ENCODE results near the gene GABRG3.

The GABRG3 gene

DNA sequence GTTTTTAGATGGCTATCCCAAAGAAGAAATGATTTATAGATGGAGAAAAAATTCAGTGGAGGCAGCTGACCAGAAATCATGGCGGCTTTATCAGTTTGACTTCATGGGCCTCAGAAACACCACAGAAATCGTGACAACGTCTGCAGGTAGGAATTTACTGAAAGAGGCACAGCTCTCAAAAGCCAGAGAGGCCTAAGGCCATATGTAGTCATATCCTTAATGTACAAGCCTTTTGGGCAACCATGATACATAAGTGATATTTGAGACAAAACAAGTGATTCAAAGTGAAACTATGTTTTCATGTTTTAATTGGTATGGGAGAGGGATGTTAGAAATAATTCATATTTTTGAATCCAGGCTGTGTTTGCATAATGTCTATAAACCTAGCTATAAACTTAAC lies 509.7 kb downstream of the GABRG3 start:
- in situ Hi-C loops (cut with HindIII; ENCODE audit: low pct_unique_long_range_greater_than_20kb, low sequenced_read_pairs): no loop called here
- no peak for DNase-seq (ENCODE audit: low read depth in 1 of 2, low spot score in 1 of 2)
- TF ChIP-seq JUND (IDR thresholded peaks at IDR 0.05; ENCODE audit: low read depth): no peak

DNA sequence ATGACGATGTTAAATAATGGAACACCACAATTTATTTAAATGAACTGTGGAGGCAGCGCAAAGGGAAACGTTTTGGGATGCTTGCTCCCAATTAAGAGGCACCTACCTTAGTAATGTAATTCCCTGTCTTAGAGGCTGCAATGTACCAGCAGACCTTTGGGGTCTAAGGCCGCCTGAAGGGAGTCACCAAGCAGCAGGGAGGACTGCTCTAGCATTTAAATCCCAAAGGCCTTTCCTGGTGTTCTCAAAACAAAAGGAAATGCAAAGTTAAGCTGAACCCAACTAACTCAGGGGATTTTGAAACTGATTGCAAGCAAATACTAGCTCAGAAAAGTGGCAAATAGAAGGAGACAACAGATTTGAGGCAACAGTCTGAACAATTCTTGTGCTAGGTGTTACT lies 510.8 kb downstream of the GABRG3 start:
- no peak for DNase-seq (ENCODE audit: low read depth in 1 of 2, low spot score in 1 of 2)
- in situ Hi-C loops (cut with HindIII; ENCODE audit: low pct_unique_long_range_greater_than_20kb, low sequenced_read_pairs): no loop called here
- TF ChIP-seq JUND (IDR thresholded peaks at IDR 0.05; ENCODE audit: low read depth): no peak

DNA sequence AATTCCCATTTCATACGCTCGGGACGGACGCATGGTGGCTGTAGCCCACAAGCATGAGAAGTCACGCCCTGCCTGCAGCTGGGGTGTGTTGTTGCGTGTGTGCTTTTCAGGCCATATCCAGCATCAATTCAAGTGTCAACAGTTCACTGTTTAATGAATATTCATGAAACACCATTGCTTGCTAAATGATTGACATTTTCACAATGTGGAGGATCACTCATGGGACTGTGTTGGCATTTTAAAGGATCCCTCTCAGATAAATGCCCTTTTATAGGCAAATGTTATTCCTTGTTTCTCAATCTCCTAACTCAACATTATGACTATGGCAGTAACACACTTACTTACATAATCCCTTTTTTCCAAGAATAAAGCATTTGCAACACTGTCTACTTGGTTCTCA lies 511.3 kb downstream of the GABRG3 start:
- no peak for TF ChIP-seq JUND (IDR thresholded peaks at IDR 0.05; ENCODE audit: low read depth)
- in situ Hi-C loops (cut with HindIII; ENCODE audit: low pct_unique_long_range_greater_than_20kb, low sequenced_read_pairs): no loop called here
- DNase-seq (ENCODE audit: low read depth in 1 of 2, low spot score in 1 of 2): no peak

DNA sequence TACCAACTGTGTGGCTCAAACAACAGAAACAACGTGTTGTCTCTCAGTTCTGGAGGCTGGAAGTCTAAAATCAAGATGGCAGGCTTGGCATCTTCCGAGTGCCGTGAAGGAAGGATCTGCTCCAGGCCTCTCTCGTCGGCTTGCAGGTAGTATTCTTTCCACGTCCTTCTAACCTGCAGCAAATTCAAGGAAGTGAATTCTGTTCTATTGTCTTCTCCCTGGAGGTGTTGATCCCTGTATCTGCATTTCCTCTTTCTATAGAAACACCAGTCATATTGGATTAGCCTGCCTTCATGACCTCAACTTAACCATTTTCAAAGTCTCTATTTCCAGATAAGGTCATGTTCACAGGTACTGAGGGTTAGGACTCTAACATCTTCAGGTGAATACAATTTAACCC lies 512.1 kb downstream of the GABRG3 start:
- no peak for DNase-seq (ENCODE audit: low read depth in 1 of 2, low spot score in 1 of 2)

DNA sequence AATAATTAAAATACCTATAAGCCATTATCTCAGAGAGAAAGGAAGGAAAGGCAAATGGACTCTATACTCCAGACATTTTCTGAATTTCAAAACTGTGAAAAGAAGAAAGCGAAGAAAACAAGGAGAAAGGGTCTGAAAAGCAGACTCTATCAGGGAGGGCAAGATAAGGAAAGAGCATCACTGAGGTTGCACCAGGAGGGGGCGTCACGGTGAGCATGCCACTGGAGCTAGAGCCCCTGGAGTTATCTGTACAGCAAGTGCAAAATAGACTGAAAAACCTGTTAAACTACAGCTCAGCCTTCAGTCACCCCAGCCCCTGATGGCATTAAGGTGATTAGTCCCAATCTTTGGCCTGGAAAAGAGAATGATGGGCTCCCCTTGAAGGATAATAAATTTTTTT lies 514.3 kb downstream of the GABRG3 start:
- DNase-seq (ENCODE audit: low read depth in 1 of 2, low spot score in 1 of 2): no peak
- no peak for TF ChIP-seq JUND (IDR thresholded peaks at IDR 0.05; ENCODE audit: low read depth)
- in situ Hi-C loops (cut with HindIII; ENCODE audit: low pct_unique_long_range_greater_than_20kb, low sequenced_read_pairs): no loop called here

More for the DNA sequence above, 512.1 kb downstream of the GABRG3 start:
- in situ Hi-C loops (cut with HindIII; ENCODE audit: low pct_unique_long_range_greater_than_20kb, low sequenced_read_pairs): no loop called here
- no peak for TF ChIP-seq JUND (IDR thresholded peaks at IDR 0.05; ENCODE audit: low read depth)

DNA sequence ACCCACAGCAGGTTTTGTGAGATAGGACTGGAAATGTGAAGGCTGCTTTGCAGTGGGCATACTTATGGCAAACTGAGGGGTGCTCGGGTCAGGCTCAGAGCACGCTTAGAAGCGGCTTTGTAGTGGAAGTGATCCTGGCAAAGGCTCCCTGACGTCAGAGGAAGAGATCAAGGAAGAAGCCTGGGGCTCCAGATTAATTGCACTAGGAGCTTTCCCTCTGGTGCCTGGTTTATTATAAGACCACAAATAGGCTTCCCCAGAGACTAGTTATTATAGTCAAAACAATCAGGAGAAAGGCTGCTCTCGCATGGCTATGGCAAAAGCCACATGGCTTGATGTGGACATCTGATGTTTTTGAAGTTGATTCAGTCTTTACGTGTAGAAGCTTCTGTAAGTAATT lies 515.1 kb downstream of the GABRG3 start:
- in situ Hi-C loops (cut with HindIII; ENCODE audit: low pct_unique_long_range_greater_than_20kb, low sequenced_read_pairs): no loop called here
- no peak for DNase-seq (ENCODE audit: low read depth in 1 of 2, low spot score in 1 of 2)
- TF ChIP-seq JUND (IDR thresholded peaks at IDR 0.05; ENCODE audit: low read depth): no peak

DNA sequence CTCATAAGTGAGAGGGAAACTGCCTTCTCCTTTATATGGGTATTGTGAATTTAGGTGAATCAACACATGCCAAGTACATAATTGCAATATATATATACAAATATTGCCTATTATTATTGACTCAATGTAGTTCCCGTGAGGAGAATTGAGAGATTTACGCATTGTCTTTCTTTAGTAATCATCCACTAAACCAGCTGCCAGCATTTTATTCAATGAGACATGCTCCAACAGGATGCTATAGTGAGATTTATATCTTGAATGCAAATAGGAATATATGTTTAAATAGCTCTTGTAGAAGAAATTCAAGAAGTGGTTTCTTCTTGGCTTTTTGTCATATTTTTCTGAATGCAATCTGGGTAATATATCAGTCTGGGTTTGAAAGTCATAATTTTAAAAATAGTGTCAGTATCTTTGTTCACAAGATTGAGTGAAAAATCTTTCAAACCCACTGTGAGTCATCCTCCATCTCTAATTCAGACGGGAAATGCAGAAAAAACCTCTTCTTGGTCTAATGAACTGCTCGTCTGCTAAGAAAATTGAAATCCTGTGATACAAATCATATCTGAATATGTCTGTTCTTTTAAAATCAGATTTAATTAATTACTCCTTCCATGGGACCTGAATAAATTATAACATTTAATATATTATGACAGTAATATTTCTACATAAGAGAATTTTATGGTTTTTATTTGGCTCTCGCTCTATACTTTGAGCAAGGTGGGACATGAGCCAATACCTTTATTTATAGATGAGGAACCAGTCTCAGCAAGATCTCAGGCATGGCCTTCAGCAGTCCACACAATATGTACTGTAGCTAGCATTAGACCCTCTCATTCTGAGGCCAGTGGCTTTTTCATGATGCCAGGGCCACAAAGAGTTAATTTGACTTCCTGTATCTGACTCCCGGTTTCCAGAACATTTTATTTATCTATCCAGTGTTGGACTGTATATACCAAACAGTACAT lies 516.0 kb downstream of the GABRG3 start:
- DNase-seq (ENCODE audit: low read depth in 1 of 2, low spot score in 1 of 2): peak in 1 of 2 experiments; percentile 59
- in situ Hi-C loops (cut with HindIII; ENCODE audit: low pct_unique_long_range_greater_than_20kb, low sequenced_read_pairs): no loop called here
- no peak for TF ChIP-seq JUND (IDR thresholded peaks at IDR 0.05; ENCODE audit: low read depth)

DNA sequence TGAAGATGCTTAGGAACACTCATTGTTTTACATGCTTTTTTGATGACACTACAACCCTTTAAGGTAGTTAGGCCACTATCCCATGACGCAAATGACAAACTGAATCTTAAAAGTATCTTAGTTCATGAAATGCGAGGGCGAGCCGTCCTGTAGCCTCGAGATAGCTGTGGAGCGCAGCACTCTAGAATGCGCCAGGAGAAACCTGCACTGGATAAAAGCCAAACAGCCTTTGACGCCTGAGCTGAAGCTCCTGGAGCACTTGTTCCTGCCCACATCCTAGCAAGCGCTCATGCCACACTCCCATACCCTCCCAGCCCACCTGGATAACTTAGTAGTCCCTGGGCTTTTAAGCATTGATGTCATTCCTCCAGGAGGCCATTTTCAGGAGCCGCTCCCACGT lies 516.9 kb downstream of the GABRG3 start:
- DNase-seq (ENCODE audit: low read depth in 1 of 2, low spot score in 1 of 2): no peak
- TF ChIP-seq JUND (IDR thresholded peaks at IDR 0.05; ENCODE audit: low read depth): no peak
- in situ Hi-C loops (cut with HindIII; ENCODE audit: low pct_unique_long_range_greater_than_20kb, low sequenced_read_pairs): no loop called here

DNA sequence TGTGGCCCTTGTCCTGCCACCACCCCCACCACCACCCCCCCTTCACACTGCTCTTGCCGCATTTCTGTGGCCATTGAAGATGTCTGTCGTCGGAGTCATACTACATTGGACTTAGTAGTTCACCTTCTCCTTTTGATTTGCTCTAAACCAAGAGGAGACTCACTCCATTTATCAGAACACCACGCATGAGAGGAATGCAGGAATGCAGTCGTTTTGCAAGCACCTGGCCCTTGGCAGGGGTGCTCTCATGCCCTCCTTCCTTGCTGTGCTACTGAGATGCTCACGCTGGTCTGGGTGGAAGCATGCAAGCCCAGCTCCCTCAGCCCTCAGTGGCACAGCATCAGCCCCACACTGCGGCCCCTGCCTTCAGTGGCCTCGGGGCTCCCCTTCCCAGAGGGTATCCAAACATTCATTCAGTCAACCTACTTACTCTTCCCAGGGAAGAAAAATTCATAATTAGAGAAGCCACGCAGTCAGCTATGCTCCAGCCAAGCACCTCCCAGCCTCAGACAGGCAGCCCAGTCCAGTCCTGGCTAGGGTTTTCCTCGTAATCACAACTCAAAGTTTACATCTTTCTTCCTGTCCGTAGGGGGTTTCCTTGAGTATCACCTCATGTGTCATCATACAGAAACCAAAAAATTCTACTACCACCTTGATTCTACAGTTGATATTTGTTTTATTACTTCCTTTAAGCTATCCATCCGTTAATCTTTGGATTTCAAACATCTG lies 520.0 kb downstream of the GABRG3 start:
- TF ChIP-seq JUND (IDR thresholded peaks at IDR 0.05; ENCODE audit: low read depth): no peak
- no peak for DNase-seq (ENCODE audit: low read depth in 1 of 2, low spot score in 1 of 2)
- in situ Hi-C loops (cut with HindIII; ENCODE audit: low pct_unique_long_range_greater_than_20kb, low sequenced_read_pairs): no loop called here

DNA sequence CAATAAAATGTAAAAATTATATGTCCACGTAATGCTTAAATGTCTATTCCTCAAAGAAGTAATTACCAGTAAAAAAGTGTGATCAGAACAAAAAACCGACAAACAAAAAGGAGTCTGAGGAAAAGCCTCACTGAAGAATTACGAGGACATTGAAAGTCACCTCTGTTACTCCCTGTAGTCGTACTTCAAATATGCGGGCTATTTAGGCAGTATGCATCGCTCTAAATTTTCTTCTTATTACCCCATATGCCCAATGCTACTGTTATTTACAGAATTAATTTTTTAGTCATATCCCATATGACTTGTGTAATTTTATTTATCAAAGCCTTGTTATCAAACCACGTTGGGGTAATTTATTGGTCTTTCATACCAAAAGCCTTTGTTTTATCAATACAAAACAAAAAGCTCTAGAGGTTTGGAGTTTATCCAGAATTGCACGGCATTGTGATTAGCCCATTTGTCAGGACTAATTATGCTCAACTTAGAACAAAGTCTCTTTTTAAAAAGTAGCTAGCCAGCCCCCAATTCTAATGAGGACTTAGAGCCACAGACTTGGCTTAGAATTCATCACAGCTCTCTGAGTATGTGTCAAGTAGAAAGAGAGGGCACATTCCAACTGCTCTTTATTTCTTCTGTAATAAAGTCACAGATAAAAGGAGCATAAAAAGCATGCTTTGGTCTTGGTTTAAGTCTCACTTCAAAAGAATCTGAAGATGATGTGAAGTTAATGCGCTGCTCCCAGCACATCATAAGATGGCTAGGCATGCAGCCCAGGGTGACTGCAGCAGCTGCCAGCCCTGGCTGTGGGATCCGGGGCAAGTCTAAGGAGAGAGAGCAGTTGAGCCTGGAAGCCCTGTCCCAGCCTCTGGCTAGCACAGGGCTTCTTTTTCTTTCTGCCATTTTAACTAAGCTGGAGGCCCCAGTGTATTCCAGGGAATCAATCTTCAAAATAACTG lies 521.0 kb downstream of the GABRG3 start:
- in situ Hi-C loops (cut with HindIII; ENCODE audit: low pct_unique_long_range_greater_than_20kb, low sequenced_read_pairs): no loop called here
- TF ChIP-seq JUND (IDR thresholded peaks at IDR 0.05; ENCODE audit: low read depth): no peak
- no peak for DNase-seq (ENCODE audit: low read depth in 1 of 2, low spot score in 1 of 2)

DNA sequence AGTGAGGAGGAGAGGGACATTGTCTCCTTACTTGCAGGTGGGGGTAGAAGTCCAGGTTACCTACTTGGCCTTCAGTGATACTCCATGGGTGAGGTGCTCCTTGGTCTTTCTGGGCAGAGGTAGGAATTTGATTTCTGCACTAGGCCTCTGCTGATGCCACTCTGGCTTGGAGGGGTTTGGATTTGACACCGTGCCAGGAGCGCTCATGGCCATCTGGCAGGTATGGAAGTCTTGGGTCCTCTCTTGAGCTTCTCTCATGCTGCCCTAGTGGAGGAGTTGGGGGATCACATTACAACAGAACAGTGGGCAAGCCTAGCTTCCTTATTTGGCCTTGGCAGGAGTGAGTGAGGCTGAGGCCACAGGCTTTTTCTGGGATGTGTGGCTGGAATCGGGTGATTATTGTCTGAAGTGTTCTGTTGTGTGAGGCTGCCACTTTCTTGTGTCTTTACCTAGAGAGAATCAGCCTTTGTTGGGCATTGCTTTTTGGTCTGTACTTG lies 525.0 kb downstream of the GABRG3 start:
- no peak for TF ChIP-seq JUND (IDR thresholded peaks at IDR 0.05; ENCODE audit: low read depth)
- DNase-seq (ENCODE audit: low read depth in 1 of 2, low spot score in 1 of 2): no peak
- in situ Hi-C loops (cut with HindIII; ENCODE audit: low pct_unique_long_range_greater_than_20kb, low sequenced_read_pairs): no loop called here

DNA sequence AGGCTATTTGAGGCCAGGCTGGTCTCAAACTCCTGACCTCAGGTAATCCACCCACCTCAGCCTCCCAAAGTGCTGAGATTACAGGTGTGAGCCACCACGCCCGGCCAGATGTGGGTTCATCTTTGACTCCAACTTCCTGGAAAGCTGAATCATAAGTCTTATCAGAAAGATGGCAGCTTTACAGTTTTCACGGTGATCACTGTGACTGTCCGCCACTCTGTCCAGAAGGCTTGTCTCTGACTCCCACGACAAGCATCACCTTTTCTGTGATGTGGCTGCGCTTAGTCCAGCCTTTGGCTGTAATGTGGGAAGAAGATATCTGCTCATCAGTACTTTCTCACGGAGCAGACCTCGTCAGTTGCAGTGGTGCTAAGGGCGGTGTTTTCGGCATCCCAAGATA lies 527.7 kb downstream of the GABRG3 start:
- TF ChIP-seq JUND (IDR thresholded peaks at IDR 0.05; ENCODE audit: low read depth): no peak
- in situ Hi-C loops (cut with HindIII; ENCODE audit: low pct_unique_long_range_greater_than_20kb, low sequenced_read_pairs): no loop called here
- DNase-seq (ENCODE audit: low read depth in 1 of 2, low spot score in 1 of 2): no peak

Measured in T47D (cell line).